ENCODE measurements around the gene CPNE8. TPM values are rescaled to one million over a fixed set of nuclear protein-coding genes. Genes with fewer than 3 reads are reported as not detected.
A peak's percentile ranks its signal among the peaks of the same experiment; 100 is the strongest.

CPNE8 gene
- total RNA-seq, 1 experiment from 2014 or later, result 23.6 TPM

DNA sequence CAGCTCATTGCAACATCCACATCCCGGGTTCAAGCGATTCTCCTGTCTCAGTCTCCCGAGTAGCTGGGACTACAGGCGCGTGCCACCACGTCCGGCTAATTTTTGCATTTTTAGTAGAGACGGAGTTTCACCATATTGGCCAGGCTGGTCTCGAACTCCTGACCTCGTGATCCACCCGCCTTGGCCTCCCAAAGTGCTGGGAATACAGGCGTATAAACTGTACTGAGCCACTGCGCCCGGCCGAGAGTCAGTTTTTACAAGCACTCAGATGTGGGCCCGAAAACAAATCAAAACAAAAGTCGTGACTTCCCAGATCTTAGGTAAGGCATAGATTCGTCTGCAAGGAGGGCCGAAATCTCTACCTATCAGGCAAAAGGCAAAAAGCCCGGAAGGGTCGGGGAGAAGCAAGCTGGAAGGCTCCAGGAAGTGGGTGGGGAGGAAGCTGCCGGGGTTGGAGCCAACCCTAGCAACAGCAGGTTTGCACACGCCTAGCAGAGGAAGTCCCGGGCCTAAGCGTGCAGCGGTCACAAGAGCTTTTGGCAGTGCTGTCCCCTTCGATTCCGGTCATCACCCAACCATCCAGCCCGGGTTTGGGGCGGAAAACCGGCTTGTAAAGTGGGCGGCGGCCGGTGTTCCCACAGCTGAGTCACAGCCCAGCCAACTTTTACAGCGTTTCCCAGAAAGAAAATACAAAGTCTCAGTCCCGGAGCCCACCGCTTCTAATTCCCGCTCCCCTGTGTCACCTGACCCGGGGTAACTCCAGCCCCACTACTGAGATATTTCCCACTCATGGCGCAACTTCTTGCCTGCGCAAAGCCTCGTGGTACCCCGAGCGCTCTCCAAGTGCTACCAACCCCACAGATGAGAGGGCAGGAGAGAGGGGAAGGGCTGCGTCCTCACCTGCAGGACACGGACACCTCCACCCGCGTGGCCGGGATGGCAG, 583 bp downstream of the CPNE8 start:
- H3K36me3 ChIP-seq (ENCODE audit: control insufficient read depth, insufficient read depth, low read length), result no peaks in the 10 kb centered on the region
- ChIA-PET POLR2A (interaction anchor here (1.1 kb wide), 1 partner anchor 9 kb away, joined by 3 read pairs; no protein-coding TSS in a partner anchor), CTCF (interaction anchor here (0.9 to 2.3 kb wide), 3 partner anchors 10 to 588 kb away, joined by 5 to 10 read pairs (median 6); partner anchors contain the start of gene ALG10B)
- DNase-seq (ENCODE audit: low read depth, low spot score), result peak; percentile 75
- intact Hi-C loops (cut with micrococcal nuclease; ENCODE audit: unreplicated experiment), result loop anchor here (10.0 kb wide), 1 partner anchor 240 kb away; no protein-coding TSS in a partner anchor
- ATAC-seq, result peak; percentile 88
- no TSS peak for BruUV-seq (replicated peaks)
- H3K4me3 ChIP-seq (ENCODE audit: low read depth in 2 of 2, low read length in 2 of 2), result peak overlapping the region; percentile 79 to 92
- H3K4me1 ChIP-seq (ENCODE audit: control insufficient read depth, insufficient read depth, low read length), result peaks cover 16% of the 10 kb centered on the region
- H3K9me3 ChIP-seq (ENCODE audit: control insufficient read depth, insufficient read depth, low read depth, low read length), result no peaks in the 10 kb centered on the region
- in situ Hi-C loops (cut with HindIII; ENCODE audit: low pct_unique_long_range_greater_than_20kb, low sequenced_read_pairs), result no loop called here
- peak overlapping the region; percentile 94 for H3K27ac ChIP-seq (ENCODE audit: low read length)
- no peaks in the 10 kb centered on the region for H3K27me3 ChIP-seq (ENCODE audit: control insufficient read depth, insufficient read depth, low read length)
- TF ChIP-seq, protein P1, sequence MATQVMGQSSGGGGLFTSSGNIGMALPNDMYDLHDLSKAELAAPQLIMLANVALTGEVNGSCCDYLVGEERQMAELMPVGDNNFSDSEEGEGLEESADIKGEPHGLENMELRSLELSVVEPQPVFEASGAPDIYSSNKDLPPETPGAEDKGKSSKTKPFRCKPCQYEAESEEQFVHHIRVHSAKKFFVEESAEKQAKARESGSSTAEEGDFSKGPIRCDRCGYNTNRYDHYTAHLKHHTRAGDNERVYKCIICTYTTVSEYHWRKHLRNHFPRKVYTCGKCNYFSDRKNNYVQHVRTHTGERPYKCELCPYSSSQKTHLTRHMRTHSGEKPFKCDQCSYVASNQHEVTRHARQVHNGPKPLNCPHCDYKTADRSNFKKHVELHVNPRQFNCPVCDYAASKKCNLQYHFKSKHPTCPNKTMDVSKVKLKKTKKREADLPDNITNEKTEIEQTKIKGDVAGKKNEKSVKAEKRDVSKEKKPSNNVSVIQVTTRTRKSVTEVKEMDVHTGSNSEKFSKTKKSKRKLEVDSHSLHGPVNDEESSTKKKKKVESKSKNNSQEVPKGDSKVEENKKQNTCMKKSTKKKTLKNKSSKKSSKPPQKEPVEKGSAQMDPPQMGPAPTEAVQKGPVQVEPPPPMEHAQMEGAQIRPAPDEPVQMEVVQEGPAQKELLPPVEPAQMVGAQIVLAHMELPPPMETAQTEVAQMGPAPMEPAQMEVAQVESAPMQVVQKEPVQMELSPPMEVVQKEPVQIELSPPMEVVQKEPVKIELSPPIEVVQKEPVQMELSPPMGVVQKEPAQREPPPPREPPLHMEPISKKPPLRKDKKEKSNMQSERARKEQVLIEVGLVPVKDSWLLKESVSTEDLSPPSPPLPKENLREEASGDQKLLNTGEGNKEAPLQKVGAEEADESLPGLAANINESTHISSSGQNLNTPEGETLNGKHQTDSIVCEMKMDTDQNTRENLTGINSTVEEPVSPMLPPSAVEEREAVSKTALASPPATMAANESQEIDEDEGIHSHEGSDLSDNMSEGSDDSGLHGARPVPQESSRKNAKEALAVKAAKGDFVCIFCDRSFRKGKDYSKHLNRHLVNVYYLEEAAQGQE (IDR thresholded peaks at IDR 0.05; ENCODE audit: insufficient read depth in 1 of 2, low read depth in 2 of 2, low read length in 1 of 2), result no peak
- TF ChIP-seq SIN3A (IDR thresholded peaks at IDR 0.05; ENCODE audit: borderline replicate concordance, insufficient read depth, low read depth, low read length) (peak; percentile 77; the same call in 1 of the 2 replicates), TCF7L2 (IDR thresholded peaks at IDR 0.05; ENCODE audit: low read depth, low read length) (no peak), POLR2AphosphoS5 (IDR thresholded peaks at IDR 0.05; ENCODE audit: low read depth, low read length) (peak; percentile 50; the same call in 1 of the 2 replicates)
- TF ChIP-seq, protein P2, sequence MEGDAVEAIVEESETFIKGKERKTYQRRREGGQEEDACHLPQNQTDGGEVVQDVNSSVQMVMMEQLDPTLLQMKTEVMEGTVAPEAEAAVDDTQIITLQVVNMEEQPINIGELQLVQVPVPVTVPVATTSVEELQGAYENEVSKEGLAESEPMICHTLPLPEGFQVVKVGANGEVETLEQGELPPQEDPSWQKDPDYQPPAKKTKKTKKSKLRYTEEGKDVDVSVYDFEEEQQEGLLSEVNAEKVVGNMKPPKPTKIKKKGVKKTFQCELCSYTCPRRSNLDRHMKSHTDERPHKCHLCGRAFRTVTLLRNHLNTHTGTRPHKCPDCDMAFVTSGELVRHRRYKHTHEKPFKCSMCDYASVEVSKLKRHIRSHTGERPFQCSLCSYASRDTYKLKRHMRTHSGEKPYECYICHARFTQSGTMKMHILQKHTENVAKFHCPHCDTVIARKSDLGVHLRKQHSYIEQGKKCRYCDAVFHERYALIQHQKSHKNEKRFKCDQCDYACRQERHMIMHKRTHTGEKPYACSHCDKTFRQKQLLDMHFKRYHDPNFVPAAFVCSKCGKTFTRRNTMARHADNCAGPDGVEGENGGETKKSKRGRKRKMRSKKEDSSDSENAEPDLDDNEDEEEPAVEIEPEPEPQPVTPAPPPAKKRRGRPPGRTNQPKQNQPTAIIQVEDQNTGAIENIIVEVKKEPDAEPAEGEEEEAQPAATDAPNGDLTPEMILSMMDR (IDR thresholded peaks at IDR 0.05), result no peak

DNA sequence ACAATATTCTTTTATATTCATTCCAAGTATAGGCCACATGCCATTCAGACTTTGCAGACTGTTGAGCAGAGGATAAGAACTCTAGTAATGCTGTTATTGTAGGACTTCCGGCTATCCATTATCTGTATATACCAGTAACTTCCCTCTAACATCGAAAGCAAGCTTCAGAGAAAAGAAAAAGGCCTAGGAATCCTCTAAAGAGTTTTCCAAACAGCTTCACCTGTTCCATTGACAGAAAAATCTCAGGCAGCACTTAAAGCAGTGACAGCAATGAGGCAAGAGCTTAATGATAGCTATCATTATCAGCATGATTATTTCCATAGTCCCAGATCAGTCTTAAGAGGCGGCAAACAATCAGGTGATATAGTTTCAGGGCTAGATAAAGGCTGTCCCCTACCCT, 1.8 kb downstream of the CPNE8 start:
- ChIA-PET CTCF (no interaction called here), POLR2A (no interaction called here)
- Histone ChIP-seq H3K27ac (ENCODE audit: low read length) (peak overlapping the region; percentile 94), H3K9me3 (ENCODE audit: control insufficient read depth, insufficient read depth, low read depth, low read length) (no peaks in the 10 kb centered on the region), H3K4me1 (ENCODE audit: control insufficient read depth, insufficient read depth, low read length) (peaks cover 22% of the 10 kb centered on the region), H3K4me3 (ENCODE audit: low read depth in 2 of 2, low read length in 2 of 2) (peak overlapping the region; percentile 79 to 92), H3K27me3 (ENCODE audit: control insufficient read depth, insufficient read depth, low read length) (no peaks in the 10 kb centered on the region), H3K36me3 (ENCODE audit: control insufficient read depth, insufficient read depth, low read length) (no peaks in the 10 kb centered on the region)
- no TSS peak for BruUV-seq (replicated peaks)
- ATAC-seq (no peak), DNase-seq (ENCODE audit: low read depth, low spot score) (no peak)
- TF ChIP-seq, protein P2 (IDR thresholded peaks at IDR 0.05), result no peak
- no peak for TF ChIP-seq POLR2AphosphoS5 (IDR thresholded peaks at IDR 0.05; ENCODE audit: low read depth, low read length)
- no peak for TF ChIP-seq TCF7L2 (IDR thresholded peaks at IDR 0.05; ENCODE audit: low read depth, low read length)
- no peak for TF ChIP-seq SIN3A (IDR thresholded peaks at IDR 0.05; ENCODE audit: borderline replicate concordance, insufficient read depth, low read depth, low read length)
- TF ChIP-seq, protein P1 (IDR thresholded peaks at IDR 0.05; ENCODE audit: insufficient read depth in 1 of 2, low read depth in 2 of 2, low read length in 1 of 2), result no peak
- intact Hi-C loops (cut with micrococcal nuclease; ENCODE audit: unreplicated experiment) (loop anchor here (10.0 kb wide), 1 partner anchor 239 kb away; no protein-coding TSS in a partner anchor), in situ Hi-C loops (cut with HindIII; ENCODE audit: low pct_unique_long_range_greater_than_20kb, low sequenced_read_pairs) (no loop called here)

All from Panc1 (cell line).